ENCODE measurements around the gene ADGRA1.

- TF ChIP-seq CTCF (IDR thresholded peaks at IDR 0.05) (no peak), POLR2A (IDR thresholded peaks at IDR 0.05) (no peak), POLR2AphosphoS5 (IDR thresholded peaks at IDR 0.05) (no peak), EP300 (IDR thresholded peaks at IDR 0.05) (no peak)
These were observed 54.9 kb downstream of the ADGRA1 start for GRCh38 chr10:133142523-133143199.

Data from sigmoid colon (tissue), 4 donors.